ENCODE measurements around the gene STARD8. TPM values are rescaled to one million over a fixed set of nuclear protein-coding genes. Genes with fewer than 3 reads are reported as not detected.
A peak's percentile ranks its signal among the peaks of the same experiment; 100 is the strongest.

The STARD8 gene
- total RNA-seq, 1 donor from 2014 or later, result 24.2 TPM

GRCh38 chrX:68703369-68703768 lies 55.9 kb downstream of the STARD8 start:
- DNase-seq (ENCODE audit: low spot score), result no peak
- no peak for ATAC-seq
- intact Hi-C loops (cut with DNase I), result no loop called here

GRCh38 chrX:68703846-68704245 lies 56.4 kb downstream of the STARD8 start:
- intact Hi-C loops (cut with DNase I), result no loop called here
- DNase-seq (ENCODE audit: low spot score) (no peak), ATAC-seq (no peak)

GRCh38 chrX:68705986-68706385 lies 58.5 kb downstream of the STARD8 start:
- DNase-seq (ENCODE audit: low spot score) (no peak), ATAC-seq (no peak)
- intact Hi-C loops (cut with DNase I), result no loop called here

GRCh38 chrX:68708503-68709290 lies 61.2 kb downstream of the STARD8 start:
- ATAC-seq (no peak), DNase-seq (ENCODE audit: low spot score) (no peak)
- intact Hi-C loops (cut with DNase I), result no loop called here

- DNase-seq (ENCODE audit: low spot score) (no peak), ATAC-seq (peak; percentile 85)
- intact Hi-C loops (cut with DNase I), result no loop called here
Observed at GRCh38 chrX:68710870-68711576, 63.6 kb downstream of the STARD8 start.

GRCh38 chrX:68711845-68712244 lies 64.4 kb downstream of the STARD8 start:
- DNase-seq (ENCODE audit: low spot score) (no peak), ATAC-seq (no peak)
- intact Hi-C loops (cut with DNase I), result no loop called here

GRCh38 chrX:68714856-68715255 lies 67.4 kb downstream of the STARD8 start:
- no peak for DNase-seq (ENCODE audit: low spot score)
- intact Hi-C loops (cut with DNase I), result no loop called here

GRCh38 chrX:68717196-68717595 lies 69.7 kb downstream of the STARD8 start:
- ATAC-seq, result no peak
- intact Hi-C loops (cut with DNase I), result no loop called here
- peak; percentile 46 for DNase-seq (ENCODE audit: low spot score)

More at GRCh38 chrX:68714856-68715255, 67.4 kb downstream of the STARD8 start:
- no peak for ATAC-seq

GRCh38 chrX:68717663-68718442 lies 70.4 kb downstream of the STARD8 start:
- ATAC-seq, result no peak
- peak; percentile 34 for DNase-seq (ENCODE audit: low spot score)
- intact Hi-C loops (cut with DNase I), result no loop called here

GRCh38 chrX:68718443-68718820 lies 71.0 kb downstream of the STARD8 start:
- no peak for ATAC-seq
- DNase-seq (ENCODE audit: low spot score), result peak; percentile 43
- intact Hi-C loops (cut with DNase I), result no loop called here

GRCh38 chrX:68719181-68719903 lies 71.9 kb downstream of the STARD8 start:
- peak; percentile 35 for DNase-seq (ENCODE audit: low spot score)
- intact Hi-C loops (cut with DNase I), result no loop called here
- no peak for ATAC-seq

GRCh38 chrX:68719904-68720614 lies 72.6 kb downstream of the STARD8 start:
- ATAC-seq (peak; percentile 28), DNase-seq (ENCODE audit: low spot score) (peak; percentile 33)
- intact Hi-C loops (cut with DNase I), result no loop called here

- peak; percentile 17 for DNase-seq (ENCODE audit: low spot score)
- intact Hi-C loops (cut with DNase I), result no loop called here
- no peak for ATAC-seq
Observed at GRCh38 chrX:68720851-68721250, 73.4 kb downstream of the STARD8 start.

- DNase-seq (ENCODE audit: low spot score) (no peak), ATAC-seq (no peak)
- intact Hi-C loops (cut with DNase I), result no loop called here
Observed at GRCh38 chrX:68721546-68721945, 74.1 kb downstream of the STARD8 start.

- no peak for ATAC-seq
- peak; percentile 32 for DNase-seq (ENCODE audit: low spot score)
- intact Hi-C loops (cut with DNase I), result no loop called here
Observed at GRCh38 chrX:68721991-68722860, 74.8 kb downstream of the STARD8 start.

- intact Hi-C loops (cut with DNase I), result no loop called here
- peak; percentile 53 for DNase-seq (ENCODE audit: low spot score)
- no peak for ATAC-seq
Observed at GRCh38 chrX:68723491-68724155, 76.2 kb downstream of the STARD8 start.

- intact Hi-C loops (cut with DNase I), result no loop called here
- ATAC-seq, result no peak
- peak; percentile 42 for DNase-seq (ENCODE audit: low spot score)
Observed at GRCh38 chrX:68724531-68725020, 77.1 kb downstream of the STARD8 start.
